Liver (tissue), 9 donors: ENCODE results near the gene CDK5. TPM values are rescaled to one million over a fixed set of nuclear protein-coding genes. Genes with fewer than 3 reads are reported as not detected.

Experiments
- DNase-seq: peaks from one replicate; pipeline ENCODE4 v3.0.0-alpha.2; 2017; ENCODE audit warnings: low spot score
- H3K27ac ChIP-seq, 2 donors: one replicate each; pipeline ENCODE4 v1.7.0; 2013; ENCODE audit warnings: inconsistent platforms in 2 of 2, low read length in 2 of 2, control low read depth in 1 of 2, low read depth in 1 of 2, mild to moderate bottlenecking in 1 of 2
- H3K27me3 ChIP-seq, 4 donors: one replicate each; pipeline versions ENCODE4 v1.6.1 to v1.7.0; 2013; ENCODE audit warnings: low read length in 3 of 4, inconsistent platforms in 1 of 4, mild to moderate bottlenecking in 1 of 4, moderate library complexity in 1 of 4; ENCODE audit not compliant: control insufficient read depth in 4 of 4, insufficient read depth in 4 of 4
- H3K36me3 ChIP-seq, 4 donors: one replicate each; pipeline versions ENCODE4 v1.6.1 to v1.7.0; 2013; ENCODE audit warnings: low read length in 3 of 4, mild to moderate bottlenecking in 3 of 4, low read depth in 1 of 4, moderate library complexity in 1 of 4; ENCODE audit not compliant: control insufficient read depth in 4 of 4, insufficient read depth in 3 of 4
- H3K4me1 ChIP-seq, 4 donors: one replicate each; pipeline versions ENCODE4 v1.6.1 to v1.7.0; 2013; ENCODE audit warnings: low read length in 3 of 4, mild to moderate bottlenecking in 3 of 4, moderate library complexity in 1 of 4; ENCODE audit not compliant: control insufficient read depth in 4 of 4, insufficient read depth in 4 of 4
- H3K4me3 ChIP-seq, 3 donors: one replicate each; pipeline versions ENCODE4 v1.6.1 to v1.7.0; 2013; ENCODE audit warnings: low read length in 3 of 3, control low read depth in 1 of 3, low read depth in 1 of 3, mild to moderate bottlenecking in 1 of 3
- H3K9ac ChIP-seq, 2 donors: one replicate each; pipeline ENCODE4 v1.7.0; 2013; ENCODE audit warnings: low read length in 2 of 2, mild to moderate bottlenecking in 2 of 2, moderate library complexity in 2 of 2, control low read depth in 1 of 2, low read depth in 1 of 2
- H3K9me3 ChIP-seq, 4 donors: one replicate each; pipeline versions ENCODE4 v1.6.1 to v1.7.0; 2013; ENCODE audit warnings: low read length in 3 of 4; ENCODE audit not compliant: control insufficient read depth in 4 of 4
- ATF3 ChIP-seq: IDR thresholded peaks from 2 replicates; pipeline ENCODE4 v1.6.1; 2016; ENCODE audit warnings: antibody characterized with exemption
- FOXA1 ChIP-seq: IDR thresholded peaks from 2 replicates; pipeline ENCODE4 v1.6.1; 2016; ENCODE audit warnings: antibody characterized with exemption
- FOXA2 ChIP-seq: IDR thresholded peaks from 2 replicates; pipeline ENCODE4 v1.6.1; 2016; ENCODE audit warnings: antibody characterized with exemption
- GABPA ChIP-seq, 2 donors: IDR thresholded peaks in 1 of 2; conservative IDR thresholded peaks in 1 of 2; 2 replicates each; pipeline ENCODE4 v1.6.1; 2016; ENCODE audit warnings: antibody characterized with exemption in 2 of 2, mild to moderate bottlenecking in 1 of 2, moderate library complexity in 1 of 2
- HNF4G ChIP-seq: IDR thresholded peaks from 2 replicates; pipeline ENCODE4 v1.6.1; 2016; ENCODE audit warnings: antibody characterized with exemption
- JUND ChIP-seq, 2 donors: IDR thresholded peaks; 2 replicates each; pipeline ENCODE4 v1.6.1; 2016; ENCODE audit warnings: antibody characterized with exemption in 2 of 2
- MAX ChIP-seq: IDR thresholded peaks from 2 replicates; pipeline ENCODE4 v1.6.1; 2016; ENCODE audit warnings: antibody characterized with exemption
- NR2F2 ChIP-seq: IDR thresholded peaks from 2 replicates; pipeline ENCODE4 v1.6.1; 2016; ENCODE audit warnings: antibody characterized with exemption
- RAD21 ChIP-seq, 2 donors: IDR thresholded peaks; 2 replicates each; pipeline ENCODE4 v1.6.1; 2016; ENCODE audit warnings: antibody characterized with exemption in 2 of 2, mild to moderate bottlenecking in 2 of 2
- REST ChIP-seq: IDR thresholded peaks from 2 replicates; pipeline ENCODE4 v1.6.1; 2016; ENCODE audit warnings: antibody characterized with exemption, mild to moderate bottlenecking
- RXRA ChIP-seq, 2 donors: IDR thresholded peaks; 2 replicates each; pipeline ENCODE4 v1.6.1; 2017 to 2018; ENCODE audit warnings: antibody characterized with exemption in 2 of 2, mild to moderate bottlenecking in 1 of 2
- SP1 ChIP-seq: IDR thresholded peaks from 2 replicates; pipeline ENCODE4 v1.6.1; 2018; ENCODE audit warnings: antibody characterized with exemption, mild to moderate bottlenecking
- TAF1 ChIP-seq: conservative IDR thresholded peaks from 2 replicates; pipeline ENCODE4 v1.6.1; 2016; ENCODE audit warnings: antibody characterized with exemption, mild to moderate bottlenecking
- YY1 ChIP-seq: IDR thresholded peaks from 2 replicates; pipeline ENCODE4 v1.6.1; 2016; ENCODE audit warnings: antibody characterized with exemption, mild to moderate bottlenecking
- ZBTB33 ChIP-seq: IDR thresholded peaks from 2 replicates; pipeline ENCODE4 v1.6.1; 2016; ENCODE audit warnings: antibody characterized with exemption
- WGBS: extraction: QIAGEN DNeasy Blood & Tissue Kit; methylation state at CpG from one replicate; pipeline ENCODE4 v1.1.7; 2013; 5-methylcytosine and 5-hydroxymethylcytosine counted together
- polyA plus RNA-seq, 2 donors: library from polyadenylated mRNA; stranded (reverse) in 1 of 2; unstranded in 1 of 2; fragments of 200-250 nt in 1 of 2; fragments of >200 nt in 1 of 2; fragmentation: Nextera tagmentation in 1 of 2; extraction: Ambion mirVana in 1 of 2; gene quantifications; one replicate each; pipeline versions ENCODE4 v1.2.1 to v1.2.3, GENCODE V29; 2013 to 2015
- total RNA-seq, 2 donors: library from RNA; depleted of rRNA; stranded (reverse); fragments of >200 nt; gene quantifications; one replicate each; pipeline ENCODE4 v1.2.3, GENCODE V29; 2014
- donor health status: healthy.
- donor health status: healthy.
- donor health status: healthy.
- donor health status: healthy.
- donor health status: healthy.

CDK5 gene
- total and polyA plus RNA-seq, 4 donors, result 4.0 to 9.0 (median 7.4) TPM

DNA sequence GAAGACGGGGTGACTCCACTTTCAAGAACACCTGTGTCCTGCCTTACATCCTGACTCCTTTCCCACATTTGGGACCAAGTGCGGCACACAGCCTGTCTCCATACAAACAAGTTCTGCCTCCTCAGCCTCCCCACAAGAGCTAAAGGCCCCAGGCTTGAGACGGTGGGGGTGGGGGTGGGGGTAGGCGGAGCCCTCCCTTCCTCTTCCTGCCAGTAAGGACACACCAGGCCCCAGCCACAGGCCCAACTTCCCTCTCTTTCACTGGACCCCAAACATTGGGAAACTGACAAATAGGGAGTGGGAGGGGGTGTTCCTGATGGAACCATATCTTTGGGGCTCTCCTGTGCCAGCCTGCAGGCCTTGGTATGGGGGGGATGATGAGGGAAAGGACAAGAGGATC lies 4.6 kb downstream of the CDK5 start:
- WGBS, result 81% methylated on average over 4 of the region's 4 CpGs

DNA sequence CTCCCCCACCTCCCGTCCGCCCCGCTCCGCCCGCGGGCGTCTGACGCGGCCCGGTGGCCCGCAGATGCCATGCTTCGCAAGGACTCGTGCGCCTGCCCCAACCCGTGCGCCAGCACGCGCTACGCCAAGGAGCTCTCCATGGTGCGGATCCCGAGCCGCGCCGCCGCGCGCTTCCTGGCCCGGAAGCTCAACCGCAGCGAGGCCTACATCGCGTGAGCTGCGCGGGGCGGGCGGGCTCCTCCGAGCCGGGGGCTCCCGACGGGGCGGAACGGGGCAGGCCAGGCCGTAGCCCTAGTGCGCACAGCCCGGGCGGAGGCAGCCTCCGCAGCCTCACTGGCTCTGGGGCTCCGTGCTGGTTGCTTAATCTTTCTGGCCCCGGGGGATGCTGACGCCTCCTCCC lies 6.6 kb downstream of the CDK5 start:
- Histone ChIP-seq H3K9ac (no peak overlapping the region), H3K4me1 (peaks cover 0 to 2% (median 0%) of the 10 kb centered on the region in 4 donors), H3K27ac (no peak overlapping the region), H3K27me3 (no peaks in the 10 kb centered on the region), H3K36me3 (peaks cover 0 to 3% (median 0%) of the 10 kb centered on the region in 4 donors), H3K4me3 (no peak overlapping the region), H3K9me3 (no peaks in the 10 kb centered on the region)
- WGBS, result 7% methylated on average over 50 of the region's 50 CpGs
- DNase-seq, result no peak
- peak; percentile 97 for TF ChIP-seq REST
- no peak for TF ChIP-seq HNF4G

More for the DNA sequence above, 4.6 kb downstream of the CDK5 start:
- no peak overlapping the region for H3K4me3 ChIP-seq
- no peak overlapping the region for H3K9ac ChIP-seq
- peaks cover 6 to 12% (median 9%) of the 10 kb centered on the region in 4 donors for H3K4me1 ChIP-seq
- TF ChIP-seq FOXA2 (no peak), RAD21 (IDR thresholded peaks at IDR 0.05) (no peak), SP1 (no peak), ATF3 (no peak), HNF4G (no peak), RXRA (IDR thresholded peaks at IDR 0.05) (no peak), TAF1 (no peak)
- H3K27me3 ChIP-seq, result no peaks in the 10 kb centered on the region
- H3K27ac ChIP-seq, result no peak overlapping the region
- no peaks in the 10 kb centered on the region for H3K36me3 ChIP-seq
- H3K9me3 ChIP-seq, result no peaks in the 10 kb centered on the region
- DNase-seq, result no peak

- H3K27me3 ChIP-seq, result no peaks in the 10 kb centered on the region
Measured at GRCh38 chr7:151048911-151049463, 8.7 kb downstream of the CDK5 start.

More at GRCh38 chr7:151048911-151049463, 8.7 kb downstream of the CDK5 start:
- H3K27ac ChIP-seq, result no peak overlapping the region
- no peak overlapping the region for H3K4me3 ChIP-seq
- H3K4me1 ChIP-seq, result peaks cover 0 to 2% (median 0%) of the 10 kb centered on the region in 4 donors
- no peak for DNase-seq
- peaks cover 0 to 8% (median 0%) of the 10 kb centered on the region in 4 donors for H3K36me3 ChIP-seq
- H3K9ac ChIP-seq, result no peak overlapping the region
- no peaks in the 10 kb centered on the region for H3K9me3 ChIP-seq
- WGBS, result 89% methylated on average over 38 of the region's 38 CpGs
- TF ChIP-seq HNF4G (no peak), TAF1 (no peak), NR2F2 (no peak), REST (no peak), GABPA (IDR thresholded peaks at IDR 0.05 in 1 of 2, conservative IDR thresholded peaks at IDR 0.05 in 1 of 2) (no peak), RAD21 (IDR thresholded peaks at IDR 0.05) (no peak), YY1 (no peak), MAX (no peak), RXRA (IDR thresholded peaks at IDR 0.05) (no peak), ATF3 (no peak), JUND (IDR thresholded peaks at IDR 0.05) (no peak), ZBTB33 (no peak), FOXA1 (no peak), FOXA2 (no peak)
